ENCODE results near the gene DMKN. TPM values are rescaled to one million over a fixed set of nuclear protein-coding genes. Genes with fewer than 3 reads are reported as not detected.

DMKN gene
- total and polyA plus RNA-seq, 9 of the 15 experiments (the other 6 are each of a cell fraction or from before 2014, with no cell fraction given), result 0.36 to 0.53 TPM; not detected in 7

- Histone ChIP-seq H3K9me1 (ENCODE audit: control insufficient read depth, insufficient read depth, low read length) (no peaks in the 10 kb centered on the region), H3K9ac (ENCODE audit: insufficient read depth in 1 of 2, low read depth in 2 of 2, low read length in 2 of 2) (no peak overlapping the region), H3K4me3 (no peak overlapping the region), H3K4me1 (replicated peaks in 1 of 2; ENCODE audit: control insufficient read depth in 2 of 2, insufficient read depth in 2 of 2, low read length in 2 of 2) (peaks cover 0 to 14% of the 10 kb centered on the region in 2 experiments; a peak in 2 of 5 replicates), H3K27me3 (ENCODE audit: control insufficient read depth in 2 of 2, insufficient read depth in 2 of 2, low read length in 2 of 2) (peaks cover 34 to 56% of the 10 kb centered on the region in 2 experiments), H3K27ac (ENCODE audit: extremely low read depth, low read depth, low read length) (no peak overlapping the region), H3K4me2 (ENCODE audit: insufficient read depth, low read length) (no peak overlapping the region), H4K20me1 (replicated peaks; ENCODE audit: control insufficient read depth, insufficient read depth, low read length) (no peaks in the 10 kb centered on the region), H3K9me3 (replicated peaks; ENCODE audit: control insufficient read depth, insufficient read depth, low read depth, low read length) (no peaks in the 10 kb centered on the region), H3K79me2 (ENCODE audit: control insufficient read depth, insufficient read depth, low read length) (no peaks in the 10 kb centered on the region), H2AFZ (ENCODE audit: low read depth, low read length) (no peak overlapping the region), H3K36me3 (ENCODE audit: control insufficient read depth, insufficient read depth, low read length) (no peaks in the 10 kb centered on the region)
- intact Hi-C loops (cut with micrococcal nuclease), result no loop called here
- ChIA-PET POLR2A (interaction anchor here (0.5 to 0.8 kb wide), 3 partner anchors 14 to 44 kb away, joined by 3 to 4 read pairs (median 3); no protein-coding TSS in a partner anchor), CTCF (ENCODE audit: low intra/inter-chr PET ratio) (no interaction called here)
- no peak for ATAC-seq
- no TSS peak for BruUV-seq (replicated peaks)
- DNase-seq (ENCODE audit: extremely low read depth in 1 of 4, low spot score in 3 of 4), result no peak
- TF ChIP-seq ZBTB1 (CRISPR knock-in tag; IDR thresholded peaks at IDR 0.05; ENCODE audit: borderline replicate concordance, low read depth) (no peak), E4F1 (CRISPR knock-in tag; IDR thresholded peaks at IDR 0.05; ENCODE audit: borderline replicate concordance) (no peak)
- TF ChIP-seq, protein P1, sequence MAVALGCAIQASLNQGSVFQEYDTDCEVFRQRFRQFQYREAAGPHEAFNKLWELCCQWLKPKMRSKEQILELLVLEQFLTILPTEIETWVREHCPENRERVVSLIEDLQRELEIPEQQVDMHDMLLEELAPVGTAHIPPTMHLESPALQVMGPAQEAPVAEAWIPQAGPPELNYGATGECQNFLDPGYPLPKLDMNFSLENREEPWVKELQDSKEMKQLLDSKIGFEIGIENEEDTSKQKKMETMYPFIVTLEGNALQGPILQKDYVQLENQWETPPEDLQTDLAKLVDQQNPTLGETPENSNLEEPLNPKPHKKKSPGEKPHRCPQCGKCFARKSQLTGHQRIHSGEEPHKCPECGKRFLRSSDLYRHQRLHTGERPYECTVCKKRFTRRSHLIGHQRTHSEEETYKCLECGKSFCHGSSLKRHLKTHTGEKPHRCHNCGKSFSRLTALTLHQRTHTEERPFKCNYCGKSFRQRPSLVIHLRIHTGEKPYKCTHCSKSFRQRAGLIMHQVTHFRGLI (CRISPR knock-in tag; IDR thresholded peaks at IDR 0.05), result no peak
- FAIRE-seq, result no peak
- in situ Hi-C loops (cut with MboI), result no loop called here
- WGBS (ENCODE audit: insufficient coverage, low coverage, missing lambda C conversion rate), result 2% methylated on average over 7 of the region's 7 CpGs
Measured at GRCh38 chr19:35451338-35452096, 61.9 kb downstream of the DMKN start.
